H9 (cell line): ENCODE data around the gene TLX2. TPM values are rescaled to one million over a fixed set of nuclear protein-coding genes. Genes with fewer than 3 reads are reported as not detected.

Source experiments
- DNase-seq: peaks from one replicate; pipeline ENCODE4 v3.0.0-alpha.2; 2017
- H2AFZ ChIP-seq: one replicate; pipeline ENCODE4 v1.6.1; 2013; ENCODE audit warnings: mild to moderate bottlenecking, low read length, control low read depth, moderate library complexity
- H2AK5ac ChIP-seq: 2 replicates; pipeline ENCODE4 v1.6.1; 2013; ENCODE audit warnings: low read length, control low read depth, mixed read lengths; ENCODE audit not compliant: insufficient read length
- H2BK120ac ChIP-seq: one replicate; pipeline ENCODE4 v1.6.1; 2013; ENCODE audit warnings: low read depth, mild to moderate bottlenecking, low read length, control low read depth, inconsistent platforms; ENCODE audit not compliant: poor library complexity, severe bottlenecking
- H2BK12ac ChIP-seq: 2 replicates; pipeline ENCODE4 v1.6.1; 2013; ENCODE audit warnings: low read length, control low read depth, mixed read lengths, low read depth; ENCODE audit not compliant: insufficient read length
- H2BK15ac ChIP-seq: 2 replicates; pipeline ENCODE4 v1.6.1; 2013; ENCODE audit warnings: low read depth, low read length, control low read depth
- H2BK20ac ChIP-seq: one replicate; pipeline ENCODE4 v1.6.1; 2013; ENCODE audit warnings: low read depth, mild to moderate bottlenecking, low read length, control low read depth, inconsistent platforms; ENCODE audit not compliant: poor library complexity, severe bottlenecking
- H2BK5ac ChIP-seq: 2 replicates; pipeline ENCODE4 v1.6.1; 2013; ENCODE audit warnings: low read length, control low read depth, mixed read lengths; ENCODE audit not compliant: insufficient read length
- H3K14ac ChIP-seq: 2 replicates; pipeline ENCODE4 v1.6.1; 2013; ENCODE audit warnings: low read length, control low read depth; ENCODE audit not compliant: insufficient read depth
- H3K18ac ChIP-seq: 2 replicates; pipeline ENCODE4 v1.6.1; 2013; ENCODE audit warnings: low read depth, mild to moderate bottlenecking, mixed read lengths, low read length, control low read depth; ENCODE audit not compliant: insufficient read length
- H3K23ac ChIP-seq: 2 replicates; pipeline ENCODE4 v1.6.1; 2013; ENCODE audit warnings: low read length, control low read depth, mixed read lengths, low read depth; ENCODE audit not compliant: insufficient read length
- H3K23me2 ChIP-seq: 2 replicates; pipeline ENCODE4 v1.6.1; 2013; ENCODE audit warnings: low read depth, mild to moderate bottlenecking, mixed read lengths, low read length, control low read depth; ENCODE audit not compliant: insufficient read length, poor library complexity, severe bottlenecking
- H3K27ac ChIP-seq: 2 replicates; pipeline ENCODE4 v1.5.1; 2013; ENCODE audit warnings: low read length, control low read depth, mixed read lengths, low read depth; ENCODE audit not compliant: insufficient read length
- H3K27me3 ChIP-seq: 2 replicates; pipeline ENCODE4 v1.6.1; 2013; ENCODE audit warnings: low read length, control low read depth, inconsistent platforms; ENCODE audit not compliant: insufficient read depth
- H3K4ac ChIP-seq: 2 replicates; pipeline ENCODE4 v1.6.1; 2013; ENCODE audit warnings: low read depth, mild to moderate bottlenecking, control low read depth, inconsistent platforms, low read length, moderate library complexity
- H3K4me1 ChIP-seq: 2 replicates; pipeline ENCODE4 v1.6.1; 2013; ENCODE audit warnings: low read length, control low read depth, inconsistent platforms; ENCODE audit not compliant: insufficient read depth
- H3K4me2 ChIP-seq: 2 replicates; pipeline ENCODE4 v1.6.1; 2013; ENCODE audit warnings: low read length, control low read depth, mixed read lengths; ENCODE audit not compliant: insufficient read length, insufficient read depth
- H3K56ac ChIP-seq: 2 replicates; pipeline ENCODE4 v1.6.1; 2013; ENCODE audit warnings: low read depth, mild to moderate bottlenecking, mixed read lengths, low read length, control low read depth; ENCODE audit not compliant: insufficient read length
- H3K79me1 ChIP-seq: 2 replicates; pipeline ENCODE4 v1.6.1; 2013; ENCODE audit warnings: low read depth, mild to moderate bottlenecking, moderate library complexity, low read length, control low read depth, inconsistent platforms; ENCODE audit not compliant: insufficient read depth, poor library complexity, severe bottlenecking
- H3K79me2 ChIP-seq: 2 replicates; pipeline ENCODE4 v1.6.1; 2013; ENCODE audit warnings: low read length, control low read depth, inconsistent platforms; ENCODE audit not compliant: insufficient read depth
- H3K9ac ChIP-seq: 2 replicates; pipeline ENCODE4 v1.6.1; 2013; ENCODE audit warnings: low read length, control low read depth, mixed read lengths; ENCODE audit not compliant: insufficient read length; ENCODE audit errors: extremely low read depth
- H3K9me3 ChIP-seq: one replicate; pipeline ENCODE4 v1.6.1; 2013; ENCODE audit warnings: low read depth, low read length, inconsistent platforms; ENCODE audit not compliant: control insufficient read depth
- H3T11ph ChIP-seq: one replicate; pipeline ENCODE4 v1.6.1; 2013; ENCODE audit warnings: mild to moderate bottlenecking, low read length, control low read depth, inconsistent platforms
- H4K20me1 ChIP-seq: one replicate; pipeline ENCODE4 v1.6.1; 2013; ENCODE audit not compliant: control insufficient read depth, insufficient read length, insufficient read depth
- H4K5ac ChIP-seq: 2 replicates; pipeline ENCODE4 v1.6.1; 2013; ENCODE audit warnings: low read depth, mild to moderate bottlenecking, mixed read lengths, low read length, control low read depth; ENCODE audit not compliant: insufficient read length
- H4K8ac ChIP-seq: replicated peaks from 2 replicates; pipeline ENCODE4 v1.6.1; 2013; ENCODE audit warnings: low read length, control low read depth, mixed read lengths, low read depth; ENCODE audit not compliant: insufficient read length
- H4K91ac ChIP-seq: 2 replicates; pipeline ENCODE4 v1.6.1; 2013; ENCODE audit warnings: low read depth, mild to moderate bottlenecking, moderate library complexity, mixed read lengths, low read length, control low read depth; ENCODE audit not compliant: insufficient read length
- H3K27ac Mint-ChIP-seq, 3 experiments: 2 replicates in 2 of 3; 3 replicates in 1 of 3; pipeline ENCODE4 v1.8.0; 2020 to 2021; ENCODE audit warnings: mixed read lengths in 3 of 3, mild to moderate bottlenecking in 1 of 3, moderate library complexity in 1 of 3
- H3K27me3 Mint-ChIP-seq: 2 replicates; pipeline ENCODE4 v1.8.0; 2021; ENCODE audit warnings: low read depth, mild to moderate bottlenecking, moderate library complexity, mixed read lengths
- H3K36me3 Mint-ChIP-seq, 3 experiments: 2 replicates in 2 of 3; 3 replicates in 1 of 3; pipeline ENCODE4 v1.8.0; 2020 to 2021; ENCODE audit warnings: low read depth in 3 of 3, mixed read lengths in 3 of 3; ENCODE audit not compliant: insufficient read depth in 1 of 3
- H3K4me1 Mint-ChIP-seq, 2 experiments: 2 replicates each; pipeline ENCODE4 v1.8.0; 2020; ENCODE audit warnings: mixed read lengths in 2 of 2
- H3K4me3 Mint-ChIP-seq, 2 experiments: 2 replicates in 1 of 2; 3 replicates in 1 of 2; pipeline ENCODE4 v1.8.0; 2020 to 2021; ENCODE audit warnings: mild to moderate bottlenecking in 2 of 2, mixed read lengths in 2 of 2, moderate library complexity in 1 of 2
- H3K9me3 Mint-ChIP-seq, 2 experiments: 2 replicates in 1 of 2; 3 replicates in 1 of 2; pipeline ENCODE4 v1.8.0; 2020; ENCODE audit warnings: mild to moderate bottlenecking in 2 of 2, mixed read lengths in 2 of 2, moderate library complexity in 1 of 2
- WGBS: extraction: QIAGEN DNeasy Blood & Tissue Kit; methylation state at CpG from one replicate; pipeline ENCODE4 v1.1.7; 2013; ENCODE audit warnings: missing lambda C conversion rate, low lambda C conversion rate, mixed read lengths; ENCODE audit not compliant: insufficient read length; ENCODE audit errors: extremely low coverage; 5-methylcytosine and 5-hydroxymethylcytosine counted together
- total RNA-seq: library from RNA; stranded (reverse); gene quantifications from 2 replicates; pipeline ENCODE4 v1.2.1, GENCODE V29; 2021
- TF ChIP-seq, protein P1 (sequence below): fragments of 200-600 bp; sonication (generic); conservative IDR thresholded peaks from 3 replicates; pipeline ENCODE4 v1.8.0; 2021; ENCODE audit warnings: antibody characterized with exemption, mild to moderate bottlenecking

TLX2 gene
- total RNA-seq, 1 experiment from 2014 or later, result 0.20 TPM

GRCh38 chr2:74507145-74507925 is 6.9 kb upstream of the TLX2 start, which contains the start of gene PCGF1:
Gene PCGF1 (minus strand): TSS chr2:74507695. CDS start chr2:74507668, 27 bp downstream.
- Mint-ChIP-seq H3K4me1 (peaks cover 34 to 35% of the 10 kb centered on the region in 2 experiments), H3K4me3 (peak within 1 kb of the TSS; percentile 98 to 100), H3K9me3 (peaks cover 6 to 10% of the 10 kb centered on the region in 2 experiments), H3K36me3 (peaks cover 22 to 29% (median 24%) of the 10 kb centered on the region in 3 experiments), H3K27ac (peak within 1 kb of the TSS; percentile 99 to 100 (median 100)), H3K27me3 (peaks cover 79% of the 10 kb centered on the region)
- Histone ChIP-seq H3K14ac (peak within 1 kb of the TSS; percentile 98), H3K56ac (no peak within 1 kb of the TSS), H4K20me1 (no peaks in the 10 kb centered on the region), H4K91ac (no peak within 1 kb of the TSS), H2BK20ac (no peak within 1 kb of the TSS), H2AK5ac (no peak within 1 kb of the TSS), H4K8ac (no peak within 1 kb of the TSS), H3K23me2 (peaks cover 18% of the 10 kb centered on the region), H3K9me3 (no peaks in the 10 kb centered on the region), H2BK120ac (no peak within 1 kb of the TSS), H3K79me1 (no peaks in the 10 kb centered on the region), H4K5ac (no peak within 1 kb of the TSS), H3K27me3 (peaks cover 53% of the 10 kb centered on the region), H3K4me2 (peak within 1 kb of the TSS; percentile 59), H3K79me2 (no peaks in the 10 kb centered on the region), H3K4ac (no peak within 1 kb of the TSS), H3K27ac (peak within 1 kb of the TSS; percentile 48), H2AFZ (no peak within 1 kb of the TSS), H3K18ac (peak within 1 kb of the TSS; percentile 99), H2BK15ac (no peak within 1 kb of the TSS), H3K9ac (peak within 1 kb of the TSS; percentile 90), H3K4me1 (peaks cover 4% of the 10 kb centered on the region; the same call in 1 of the 2 replicates), H3K23ac (no peak within 1 kb of the TSS), H2BK12ac (no peak within 1 kb of the TSS), H3T11ph (no peak within 1 kb of the TSS), H2BK5ac (peak within 1 kb of the TSS; percentile 67)
- whole genome bisulfite sequencing, result no CpG with 5 or more reads among the region's 56 CpGs
- peak; percentile 98 for DNase-seq
- TF ChIP-seq, protein P1, sequence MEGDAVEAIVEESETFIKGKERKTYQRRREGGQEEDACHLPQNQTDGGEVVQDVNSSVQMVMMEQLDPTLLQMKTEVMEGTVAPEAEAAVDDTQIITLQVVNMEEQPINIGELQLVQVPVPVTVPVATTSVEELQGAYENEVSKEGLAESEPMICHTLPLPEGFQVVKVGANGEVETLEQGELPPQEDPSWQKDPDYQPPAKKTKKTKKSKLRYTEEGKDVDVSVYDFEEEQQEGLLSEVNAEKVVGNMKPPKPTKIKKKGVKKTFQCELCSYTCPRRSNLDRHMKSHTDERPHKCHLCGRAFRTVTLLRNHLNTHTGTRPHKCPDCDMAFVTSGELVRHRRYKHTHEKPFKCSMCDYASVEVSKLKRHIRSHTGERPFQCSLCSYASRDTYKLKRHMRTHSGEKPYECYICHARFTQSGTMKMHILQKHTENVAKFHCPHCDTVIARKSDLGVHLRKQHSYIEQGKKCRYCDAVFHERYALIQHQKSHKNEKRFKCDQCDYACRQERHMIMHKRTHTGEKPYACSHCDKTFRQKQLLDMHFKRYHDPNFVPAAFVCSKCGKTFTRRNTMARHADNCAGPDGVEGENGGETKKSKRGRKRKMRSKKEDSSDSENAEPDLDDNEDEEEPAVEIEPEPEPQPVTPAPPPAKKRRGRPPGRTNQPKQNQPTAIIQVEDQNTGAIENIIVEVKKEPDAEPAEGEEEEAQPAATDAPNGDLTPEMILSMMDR, result peak; percentile 60
